HepG2 (cell line): ENCODE results near the gene PSMC5. TPM values are rescaled to one million over a fixed set of nuclear protein-coding genes. Genes with fewer than 3 reads are reported as not detected.

Experiments used
- ATAC-seq: fragments of 200-7000 bp; cut with Tn5 transposase; 3 replicates; pipeline ENCODE4 v1.9.1; 2020; ENCODE audit warnings: mild to moderate bottlenecking, moderate library complexity
- BruUV-seq: library from RNA; stranded (reverse); fragments of 400-500 nt; replicated peaks from 2 replicates; lab custom pipeline; 2021; lab: Mats Ljungman, UMichigan
- CTCF ChIA-PET: fragments of 300-600 bp; formaldehyde crosslinking; extraction: SDS; loops from one replicate; lab custom pipeline; 2021; ENCODE audit warnings: low total read pairs, inconsistent platforms, low intra/inter-chr PET ratio; lab: Yijun Ruan, JAX
- POLR2A ChIA-PET: fragments of 350-600 bp; sonication (Branson Sonifier 250); formaldehyde crosslinking; loops from one replicate; lab custom pipeline; 2020; ENCODE audit warnings: antibody characterized with exemption, inconsistent platforms; lab: Yijun Ruan, JAX
- DNase-seq: peaks from one replicate; pipeline ENCODE4 v3.0.0-alpha.2; 2015; ENCODE audit warnings: low spot score
- FAIRE-seq: peaks from 3 replicates; lab custom pipeline; 2011; peaks lifted over from hg19 to GRCh38; lab: Jason Lieb, UNC
- H2AFZ ChIP-seq: one replicate; pipeline ENCODE4 v1.6.1; 2011; ENCODE audit warnings: low read length, inconsistent platforms
- H3K27ac ChIP-seq: fragments of 300-600 bp; 3 replicates; pipeline ENCODE4 v1.8.0; 2011; ENCODE audit warnings: mixed run types, mild to moderate bottlenecking, mixed read lengths, low read length, inconsistent platforms; ENCODE audit not compliant: insufficient read depth; ENCODE audit errors: extremely low read length
- H3K27me3 ChIP-seq, 2 experiments: fragments of 200-600 bp in 1 of 2; 2 replicates in 1 of 2; 3 replicates in 1 of 2; pipeline versions ENCODE4 v1.6.0 to v1.8.0; 2011; ENCODE audit warnings: low read length in 2 of 2, mild to moderate bottlenecking in 2 of 2, moderate library complexity in 2 of 2, inconsistent platforms in 1 of 2; ENCODE audit not compliant: insufficient read depth in 2 of 2, control insufficient read depth in 1 of 2
- H3K36me3 ChIP-seq, 2 experiments: fragments of 200-600 bp in 1 of 2; replicated peaks in 1 of 2; 2 replicates in 1 of 2; 3 replicates in 1 of 2; pipeline versions ENCODE4 v1.5.1 to v1.8.0; 2011; ENCODE audit warnings: low read length in 2 of 2, inconsistent platforms in 1 of 2; ENCODE audit not compliant: insufficient read depth in 2 of 2, control insufficient read depth in 1 of 2
- H3K4me1 ChIP-seq: 2 replicates; pipeline ENCODE4 v1.5.1; 2012; ENCODE audit warnings: low read length, inconsistent platforms; ENCODE audit not compliant: insufficient read depth
- H3K4me2 ChIP-seq: 2 replicates; pipeline ENCODE4 v1.6.0; 2011; ENCODE audit warnings: low read depth, low read length, inconsistent platforms
- H3K4me3 ChIP-seq, 3 experiments: fragments of 200-600 bp in 1 of 3; sonication (generic), shearing (Covaris generic) in 1 of 3; replicated peaks in 1 of 3; 2 replicates each; pipeline ENCODE4 v1.5.1; 2011 to 2016; ENCODE audit warnings: low read length in 3 of 3, inconsistent platforms in 2 of 3, low read depth in 2 of 3, mild to moderate bottlenecking in 2 of 3, control low read depth in 1 of 3, mixed read lengths in 1 of 3; ENCODE audit not compliant: insufficient read depth in 1 of 3
- H3K79me2 ChIP-seq: one replicate; pipeline ENCODE4 v1.6.1; 2011; ENCODE audit warnings: low read length, inconsistent platforms; ENCODE audit not compliant: insufficient read depth
- H3K9ac ChIP-seq: 2 replicates; pipeline ENCODE4 v1.6.0; 2011; ENCODE audit warnings: mild to moderate bottlenecking, low read depth, low read length, inconsistent platforms; ENCODE audit not compliant: insufficient read depth
- H3K9me3 ChIP-seq: 2 replicates; pipeline ENCODE4 v1.5.1; 2012; ENCODE audit warnings: mild to moderate bottlenecking, low read length
- H4K20me1 ChIP-seq: 2 replicates; pipeline ENCODE4 v1.6.0; 2011; ENCODE audit warnings: inconsistent platforms, mild to moderate bottlenecking, low read length, moderate library complexity; ENCODE audit not compliant: insufficient read depth
- CBX5 ChIP-seq: sonication (generic); formaldehyde crosslinking; IDR thresholded peaks from 2 replicates; pipeline ENCODE4 v1.4.0; 2020; ENCODE audit warnings: missing genetic modification reagents, borderline replicate concordance
- FOXC1 ChIP-seq: sonication (generic); formaldehyde crosslinking; IDR thresholded peaks from 2 replicates; pipeline ENCODE4 v1.8.0; 2022; ENCODE audit warnings: mild to moderate bottlenecking, missing genetic modification reagents, borderline replicate concordance
- MAZ ChIP-seq, 2 experiments: sonication (generic) in 1 of 2; formaldehyde crosslinking in 1 of 2; IDR thresholded peaks; 2 replicates each; pipeline versions ENCODE4 v1.5.0 to v1.6.1; 2012 to 2020; ENCODE audit warnings: low read depth in 2 of 2, mild to moderate bottlenecking in 2 of 2, borderline replicate concordance in 1 of 2, improper control_type of control experiment in 1 of 2, low read length in 1 of 2, missing genetic modification reagents in 1 of 2, moderate library complexity in 1 of 2
- MED1 ChIP-seq: sonication (generic); formaldehyde crosslinking; IDR thresholded peaks from 2 replicates; pipeline ENCODE4 v1.4.0; 2020; ENCODE audit warnings: missing genetic modification reagents
- MYC ChIP-seq: sonication (generic); formaldehyde crosslinking; IDR thresholded peaks from 2 replicates; pipeline ENCODE4 v1.9.0; 2021; ENCODE audit warnings: missing genetic modification reagents, borderline replicate concordance
- RAD21 ChIP-seq: fragments of 450-650 bp; formaldehyde crosslinking; IDR thresholded peaks from 2 replicates; pipeline ENCODE4 v1.5.0; 2020; ENCODE audit warnings: mild to moderate bottlenecking
- RXRB ChIP-seq: IDR thresholded peaks from 2 replicates; pipeline ENCODE4 v1.6.1; 2016; ENCODE audit warnings: borderline replicate concordance, missing genetic modification reagents, missing compliant biosample characterization
- SAP130 ChIP-seq: IDR thresholded peaks from 2 replicates; pipeline ENCODE4 v1.6.1; 2016; ENCODE audit warnings: low read depth
- SMC3 ChIP-seq: IDR thresholded peaks from 2 replicates; pipeline ENCODE4 v1.6.1; 2011; ENCODE audit warnings: low read length, improper control_type of control experiment
- TCF7L2 ChIP-seq: IDR thresholded peaks from 2 replicates; pipeline ENCODE4 v1.6.1; 2011; ENCODE audit warnings: mild to moderate bottlenecking, low read depth, low read length, moderate library complexity
- THAP11 ChIP-seq: IDR thresholded peaks from 2 replicates; pipeline ENCODE4 v1.6.1; 2016; ENCODE audit warnings: missing biosample characterization, missing genetic modification reagents
- YY1 ChIP-seq: IDR thresholded peaks from 2 replicates; pipeline ENCODE4 v1.6.1; 2011; ENCODE audit warnings: low read length, low read depth, moderate library complexity, mild to moderate bottlenecking; ENCODE audit not compliant: insufficient read depth, insufficient replicate concordance
- ZNF792 ChIP-seq: IDR thresholded peaks from 2 replicates; pipeline ENCODE4 v1.6.1; 2016
- WGBS: methylation state at CpG from one replicate; pipeline ENCODE4 v1.1.6; 2017; ENCODE audit warnings: low lambda C conversion rate; 5-methylcytosine and 5-hydroxymethylcytosine counted together
- in situ Hi-C: cut with HindIII; loops from 2 replicates; pipeline ENCODE4 v1.10.0; 2017; ENCODE audit warnings: low pct_unique_long_range_greater_than_20kb; ENCODE audit not compliant: extremely low pct_ligation_motif_present
- intact Hi-C: fragments of 100-400 bp; cut with micrococcal nuclease; formaldehyde crosslinking; loops from one replicate; pipeline ENCODE4 v1.10.0; 2022; ENCODE audit not compliant: unreplicated experiment
- polyA plus RNA-seq, 8 experiments: library from polyadenylated mRNA; depleted of rRNA in 3 of 8; stranded (reverse) in 7 of 8; unstranded in 1 of 8; fragments of >200 nt; fragmentation: Illumina TruSeq in 4 of 8; extraction: Trizol in 4 of 8; gene quantifications; 2 replicates each; pipeline versions ENCODE4 v1.2.1 to v1.2.3, GENCODE V29; 2011 to 2016; ENCODE audit warnings: low read depth in 4 of 8, missing spikeins in 1 of 8, mixed read lengths in 1 of 8; ENCODE audit not compliant: insufficient read depth in 1 of 8
- total RNA-seq, 5 experiments: library from RNA; depleted of rRNA; stranded (reverse); fragments of >200 nt; fragmentation: Illumina TruSeq; extraction: Trizol; gene quantifications; 2 replicates each; pipeline ENCODE4 v1.2.3, GENCODE V29; 2016; ENCODE audit warnings: low read depth in 1 of 5
- TF ChIP-seq, protein P1 (sequence below): sonication (generic); formaldehyde crosslinking; IDR thresholded peaks from 2 replicates; pipeline ENCODE4 v1.5.1; 2020; ENCODE audit warnings: mild to moderate bottlenecking, missing genetic modification reagents, moderate library complexity
- TF ChIP-seq, protein P2 (sequence below): sonication (generic); formaldehyde crosslinking; conservative IDR thresholded peaks from 2 replicates; pipeline ENCODE4 v1.5.0; 2020; ENCODE audit warnings: missing genetic modification reagents
- TF ChIP-seq, protein P3 (sequence below): sonication (generic); formaldehyde crosslinking; IDR thresholded peaks from 2 replicates; pipeline ENCODE4 v1.5.1; 2020; ENCODE audit warnings: missing genetic modification reagents, mild to moderate bottlenecking, borderline replicate concordance

PSMC5 gene
- total and polyA plus RNA-seq, 2 of the 13 experiments (the other 11 are each of a cell fraction or from before 2014, with no cell fraction given) = 35.3 to 128 TPM

DNA sequence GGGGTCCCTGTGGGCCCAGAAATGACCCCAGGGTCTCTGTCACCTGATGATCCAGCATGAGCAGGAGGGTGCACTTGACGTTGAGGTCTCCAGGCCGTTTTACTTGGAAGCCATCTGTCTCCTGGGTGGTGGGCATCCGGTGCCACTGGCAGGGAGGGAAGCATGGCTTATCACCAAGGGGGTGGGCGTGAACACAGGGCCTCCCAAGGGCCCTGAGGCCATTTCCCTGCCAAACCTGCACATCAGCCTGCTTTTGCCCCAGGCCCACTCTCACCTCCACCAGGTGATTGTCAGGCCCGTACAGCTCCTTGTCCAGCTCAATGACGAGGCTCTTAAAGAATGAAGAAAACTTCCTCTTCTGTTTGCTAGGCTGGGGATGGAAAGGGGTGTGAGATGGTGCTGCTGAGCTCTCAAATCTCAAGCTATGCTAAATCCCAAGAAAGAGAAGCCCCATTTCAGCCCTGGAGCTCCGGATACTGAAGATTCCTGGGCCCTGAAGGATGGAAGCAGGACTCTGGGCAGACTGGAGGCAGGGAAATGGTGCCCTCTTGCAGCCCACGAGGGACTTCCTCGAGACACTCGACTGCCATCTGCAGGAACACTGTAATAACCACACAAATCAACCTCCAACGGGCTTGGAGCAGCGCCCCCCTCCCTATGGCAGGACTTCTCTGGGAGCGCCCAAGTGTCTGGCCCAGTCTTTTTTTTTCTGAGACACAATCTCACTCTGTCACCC is 7.4 kb downstream of the PSMC5 start:
- H3K9ac ChIP-seq = no peak overlapping the region
- in situ Hi-C loops = no loop called here
- no peak overlapping the region for H3K27ac ChIP-seq
- peak; percentile 81 for DNase-seq
- no peak overlapping the region for H2AFZ ChIP-seq
- FAIRE-seq = peak; percentile 86
- no peak overlapping the region for H3K4me3 ChIP-seq
- intact Hi-C loops = no loop called here
- CTCF ChIA-PET = interaction anchor here (1.2 kb wide), 1 partner anchor 22 kb away, joined by 3 read pairs; no protein-coding TSS in a partner anchor
- peaks cover 26% of the 10 kb centered on the region for H3K79me2 ChIP-seq
- no peaks in the 10 kb centered on the region for H3K9me3 ChIP-seq
- no TSS peak for BruUV-seq
- ATAC-seq = peak; percentile 81
- H3K36me3 ChIP-seq = peaks cover 57 to 81% of the 10 kb centered on the region in 2 experiments
- POLR2A ChIA-PET = interaction anchor here (1.4 to 5.2 kb wide), 2 partner anchors 6 to 61 kb away, joined by 5 to 30 read pairs; partner anchors contain the start of genes CCDC47 and DDX42
- H3K4me1 ChIP-seq = peaks cover 15% of the 10 kb centered on the region
- no peaks in the 10 kb centered on the region for H3K27me3 ChIP-seq
- no peak overlapping the region for H3K4me2 ChIP-seq
- 75% methylated on average over 10 of the region's 13 CpGs for WGBS
- peaks cover 8% of the 10 kb centered on the region; the same call in 1 of the 2 replicates for H4K20me1 ChIP-seq
- peak; percentile 36 for TF ChIP-seq THAP11 (CRISPR knock-in tag)
- TF ChIP-seq MAZ (IDR thresholded peaks at IDR 0.05; ENCODE audit: borderline replicate concordance, low read depth, low read length) = 0 out of 2 replicates have a peak, but pooled peaks have one; percentile 57
- TF ChIP-seq MAZ (CRISPR knock-in tag; IDR thresholded peaks at IDR 0.05; ENCODE audit: low read depth) = no peak
- peak; percentile 9 for TF ChIP-seq YY1
- TF ChIP-seq CBX5 (CRISPR knock-in tag) = 0 out of 2 replicates have a peak, but pooled peaks have one; percentile 19
- TF ChIP-seq, protein P1, sequence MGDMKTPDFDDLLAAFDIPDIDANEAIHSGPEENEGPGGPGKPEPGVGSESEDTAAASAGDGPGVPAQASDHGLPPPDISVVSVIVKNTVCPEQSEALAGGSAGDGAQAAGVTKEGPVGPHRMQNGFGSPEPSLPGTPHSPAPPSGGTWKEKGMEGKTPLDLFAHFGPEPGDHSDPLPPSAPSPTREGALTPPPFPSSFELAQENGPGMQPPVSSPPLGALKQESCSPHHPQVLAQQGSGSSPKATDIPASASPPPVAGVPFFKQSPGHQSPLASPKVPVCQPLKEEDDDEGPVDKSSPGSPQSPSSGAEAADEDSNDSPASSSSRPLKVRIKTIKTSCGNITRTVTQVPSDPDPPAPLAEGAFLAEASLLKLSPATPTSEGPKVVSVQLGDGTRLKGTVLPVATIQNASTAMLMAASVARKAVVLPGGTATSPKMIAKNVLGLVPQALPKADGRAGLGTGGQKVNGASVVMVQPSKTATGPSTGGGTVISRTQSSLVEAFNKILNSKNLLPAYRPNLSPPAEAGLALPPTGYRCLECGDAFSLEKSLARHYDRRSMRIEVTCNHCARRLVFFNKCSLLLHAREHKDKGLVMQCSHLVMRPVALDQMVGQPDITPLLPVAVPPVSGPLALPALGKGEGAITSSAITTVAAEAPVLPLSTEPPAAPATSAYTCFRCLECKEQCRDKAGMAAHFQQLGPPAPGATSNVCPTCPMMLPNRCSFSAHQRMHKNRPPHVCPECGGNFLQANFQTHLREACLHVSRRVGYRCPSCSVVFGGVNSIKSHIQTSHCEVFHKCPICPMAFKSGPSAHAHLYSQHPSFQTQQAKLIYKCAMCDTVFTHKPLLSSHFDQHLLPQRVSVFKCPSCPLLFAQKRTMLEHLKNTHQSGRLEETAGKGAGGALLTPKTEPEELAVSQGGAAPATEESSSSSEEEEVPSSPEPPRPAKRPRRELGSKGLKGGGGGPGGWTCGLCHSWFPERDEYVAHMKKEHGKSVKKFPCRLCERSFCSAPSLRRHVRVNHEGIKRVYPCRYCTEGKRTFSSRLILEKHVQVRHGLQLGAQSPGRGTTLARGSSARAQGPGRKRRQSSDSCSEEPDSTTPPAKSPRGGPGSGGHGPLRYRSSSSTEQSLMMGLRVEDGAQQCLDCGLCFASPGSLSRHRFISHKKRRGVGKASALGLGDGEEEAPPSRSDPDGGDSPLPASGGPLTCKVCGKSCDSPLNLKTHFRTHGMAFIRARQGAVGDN (CRISPR knock-in tag) = peak; percentile 33
- TF ChIP-seq TCF7L2 = no peak
- TF ChIP-seq, protein P2, sequence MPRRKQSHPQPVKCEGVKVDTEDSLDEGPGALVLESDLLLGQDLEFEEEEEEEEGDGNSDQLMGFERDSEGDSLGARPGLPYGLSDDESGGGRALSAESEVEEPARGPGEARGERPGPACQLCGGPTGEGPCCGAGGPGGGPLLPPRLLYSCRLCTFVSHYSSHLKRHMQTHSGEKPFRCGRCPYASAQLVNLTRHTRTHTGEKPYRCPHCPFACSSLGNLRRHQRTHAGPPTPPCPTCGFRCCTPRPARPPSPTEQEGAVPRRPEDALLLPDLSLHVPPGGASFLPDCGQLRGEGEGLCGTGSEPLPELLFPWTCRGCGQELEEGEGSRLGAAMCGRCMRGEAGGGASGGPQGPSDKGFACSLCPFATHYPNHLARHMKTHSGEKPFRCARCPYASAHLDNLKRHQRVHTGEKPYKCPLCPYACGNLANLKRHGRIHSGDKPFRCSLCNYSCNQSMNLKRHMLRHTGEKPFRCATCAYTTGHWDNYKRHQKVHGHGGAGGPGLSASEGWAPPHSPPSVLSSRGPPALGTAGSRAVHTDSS = no peak
- TF ChIP-seq SAP130 (CRISPR knock-in tag) = peak; percentile 51
- TF ChIP-seq SMC3 = peak; percentile 59; the same call in 1 of the 2 replicates
- 0 out of 2 replicates have a peak, but pooled peaks have one; percentile 16 for TF ChIP-seq MED1
- peak; percentile 64 for TF ChIP-seq RAD21 (CRISPR knock-in tag)
- TF ChIP-seq MYC (CRISPR knock-in tag) = peak; percentile 42; the same call in 1 of the 2 replicates
- TF ChIP-seq, protein P3, sequence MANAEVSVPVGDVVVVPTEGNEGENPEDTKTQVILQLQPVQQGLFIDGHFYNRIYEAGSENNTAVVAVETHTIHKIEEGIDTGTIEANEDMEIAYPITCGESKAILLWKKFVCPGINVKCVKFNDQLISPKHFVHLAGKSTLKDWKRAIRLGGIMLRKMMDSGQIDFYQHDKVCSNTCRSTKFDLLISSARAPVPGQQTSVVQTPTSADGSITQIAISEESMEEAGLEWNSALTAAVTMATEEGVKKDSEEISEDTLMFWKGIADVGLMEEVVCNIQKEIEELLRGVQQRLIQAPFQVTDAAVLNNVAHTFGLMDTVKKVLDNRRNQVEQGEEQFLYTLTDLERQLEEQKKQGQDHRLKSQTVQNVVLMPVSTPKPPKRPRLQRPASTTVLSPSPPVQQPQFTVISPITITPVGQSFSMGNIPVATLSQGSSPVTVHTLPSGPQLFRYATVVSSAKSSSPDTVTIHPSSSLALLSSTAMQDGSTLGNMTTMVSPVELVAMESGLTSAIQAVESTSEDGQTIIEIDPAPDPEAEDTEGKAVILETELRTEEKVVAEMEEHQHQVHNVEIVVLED = peak; percentile 36; the same call in 1 of the 2 replicates
- TF ChIP-seq FOXC1 (CRISPR knock-in tag) = peak; percentile 56; the same call in 1 of the 2 replicates
- TF ChIP-seq RXRB (CRISPR knock-in tag) = no peak
- no peak for TF ChIP-seq ZNF792
